HG03135 (cell line): ENCODE results near the gene NXPE1.
"Not testable (repeated sequence)": the region's sequence is repeated elsewhere in the genome, so short reads cannot be mapped to it uniquely, and the experiment has no call there.

Experiments
- ATAC-seq: cut with Tn5 transposase; IDR thresholded peaks from one replicate; pipeline ENCODE4 v1.9.1; 2021; ENCODE audit warnings: mild to moderate bottlenecking, moderate library complexity; ENCODE audit not compliant: unreplicated experiment

Gene NXPE1

DNA sequence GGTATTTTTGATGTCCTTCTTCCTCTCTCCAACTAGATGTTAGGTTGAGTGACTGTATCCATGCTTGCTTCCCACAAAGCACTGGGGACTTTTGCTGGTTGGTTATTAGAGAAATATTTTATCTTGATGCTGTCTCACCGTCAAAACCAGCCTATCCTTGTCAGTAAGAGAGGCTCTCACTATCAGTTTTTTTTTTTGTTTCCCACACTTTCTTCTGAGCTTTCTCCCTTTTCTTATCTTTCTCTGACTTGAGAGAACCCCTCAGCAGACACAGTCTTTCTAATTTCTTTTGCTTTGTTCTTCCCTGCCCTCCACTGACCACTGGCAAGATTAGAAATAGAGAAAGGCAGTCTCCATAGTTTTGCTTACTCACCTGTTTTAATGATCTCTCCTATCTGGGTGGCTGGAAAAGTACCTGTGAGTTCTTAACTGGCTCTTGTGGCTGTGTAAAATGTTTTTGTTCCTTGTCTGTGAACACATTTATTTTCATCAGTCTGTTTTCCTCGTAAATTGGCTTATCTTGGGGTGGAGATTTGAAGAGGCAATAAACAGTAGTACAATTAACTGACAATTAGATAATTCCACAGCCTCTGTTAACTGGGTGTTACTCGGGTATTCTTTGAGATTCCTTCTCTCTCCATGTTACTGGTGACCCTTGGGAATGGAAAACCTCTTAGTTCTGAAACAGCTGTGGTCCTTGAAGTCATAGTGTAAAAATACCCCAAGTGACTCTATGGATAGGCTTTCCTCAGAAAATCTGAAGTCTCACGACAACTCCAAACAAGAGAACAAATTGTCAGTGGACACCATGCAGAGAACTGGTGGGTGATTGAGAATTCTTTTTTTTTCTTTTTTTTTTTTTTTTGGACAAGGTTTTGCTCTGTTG lies at the start of gene NXPE1:
Gene NXPE1 (minus strand): TSS at position 457 of the 886 bp plus-strand sequence. CDS start 8,680 bp downstream, outside the sequence.
- ATAC-seq: no peak

DNA sequence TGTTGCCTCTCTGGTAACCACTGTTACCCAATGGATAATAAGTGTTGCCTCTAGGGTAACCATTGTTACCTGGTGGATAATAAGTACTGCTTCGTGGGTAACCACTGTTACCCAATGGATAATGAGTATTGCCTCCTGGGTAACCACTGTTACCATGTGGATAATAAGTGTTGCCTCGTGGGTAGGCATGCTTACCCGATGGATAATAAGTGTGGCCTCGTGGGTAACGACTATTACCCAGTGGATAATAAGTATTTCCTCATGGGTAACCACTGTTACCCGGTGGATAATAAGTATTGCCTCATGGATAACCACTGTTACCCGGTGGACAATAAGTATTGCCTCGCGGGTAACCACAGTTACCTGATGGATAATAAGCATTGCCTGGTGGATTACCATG lies 49.7 kb upstream of the NXPE1 start:
- ATAC-seq: no peak

DNA sequence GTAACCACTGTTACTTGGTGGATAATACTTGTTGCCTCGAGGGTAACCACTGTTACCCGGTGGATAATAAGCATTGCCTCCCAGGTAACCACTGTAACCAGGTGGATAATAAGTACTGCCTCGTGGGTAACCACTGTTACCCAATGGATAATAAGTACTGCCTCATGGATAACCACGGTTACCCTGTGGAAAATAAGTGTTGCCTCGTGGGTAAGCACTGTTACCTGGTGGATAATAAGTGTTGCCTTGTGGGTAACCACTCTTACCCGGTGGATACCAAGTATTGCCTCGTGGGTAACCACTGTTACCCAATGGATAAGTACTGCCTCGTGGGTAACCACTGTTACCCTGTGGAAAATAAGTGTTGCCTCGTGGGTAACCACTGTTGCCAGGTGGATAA lies 48.9 kb upstream of the NXPE1 start:
- not testable (repeated sequence) for ATAC-seq

DNA sequence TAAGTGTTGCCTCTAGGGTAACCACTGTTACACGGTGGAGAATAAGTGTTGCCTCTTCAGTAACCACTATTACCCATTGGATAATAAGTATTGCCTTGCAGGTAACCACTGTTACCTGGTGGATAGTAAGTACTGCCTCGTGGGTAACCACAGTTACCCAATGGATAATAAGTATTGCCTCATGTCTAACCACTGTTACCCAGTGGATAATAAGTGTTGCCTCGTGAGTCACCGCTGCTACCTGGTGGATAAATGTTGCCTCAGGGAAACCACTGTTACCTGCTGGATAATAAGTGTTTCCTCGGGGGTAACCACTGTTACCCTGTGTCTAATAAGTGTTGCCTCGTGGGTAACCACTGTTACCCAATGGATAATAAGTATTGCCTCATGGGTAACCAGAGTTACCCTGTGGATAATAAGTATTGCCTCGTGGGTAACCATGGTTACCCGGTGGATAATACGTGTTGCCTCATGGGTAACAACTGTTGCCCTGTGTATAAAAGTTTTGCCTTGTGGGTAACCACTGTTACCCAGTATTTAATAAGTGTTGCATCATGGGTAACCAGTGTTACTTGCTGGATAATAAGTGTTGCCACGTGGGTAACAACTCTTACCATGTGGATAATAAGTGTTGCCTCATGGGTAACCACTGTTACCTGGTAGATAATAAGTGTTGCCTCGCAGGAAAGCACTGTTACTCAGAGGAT lies 48.2 kb upstream of the NXPE1 start:
- no peak for ATAC-seq

DNA sequence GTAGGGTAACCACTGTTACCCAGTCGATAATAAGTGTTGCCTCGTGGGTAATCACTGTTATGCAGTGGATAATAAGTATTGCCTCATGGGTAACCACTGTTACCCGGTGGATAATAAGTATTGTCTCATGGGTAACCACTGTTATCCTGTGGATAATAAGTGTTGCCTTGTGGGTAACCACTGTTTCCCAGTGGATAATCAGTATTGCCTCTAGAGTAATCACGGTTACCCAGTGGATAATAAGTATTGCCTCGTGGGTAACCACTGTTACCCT lies 47.1 kb upstream of the NXPE1 start:
- ATAC-seq: not testable (repeated sequence)

DNA sequence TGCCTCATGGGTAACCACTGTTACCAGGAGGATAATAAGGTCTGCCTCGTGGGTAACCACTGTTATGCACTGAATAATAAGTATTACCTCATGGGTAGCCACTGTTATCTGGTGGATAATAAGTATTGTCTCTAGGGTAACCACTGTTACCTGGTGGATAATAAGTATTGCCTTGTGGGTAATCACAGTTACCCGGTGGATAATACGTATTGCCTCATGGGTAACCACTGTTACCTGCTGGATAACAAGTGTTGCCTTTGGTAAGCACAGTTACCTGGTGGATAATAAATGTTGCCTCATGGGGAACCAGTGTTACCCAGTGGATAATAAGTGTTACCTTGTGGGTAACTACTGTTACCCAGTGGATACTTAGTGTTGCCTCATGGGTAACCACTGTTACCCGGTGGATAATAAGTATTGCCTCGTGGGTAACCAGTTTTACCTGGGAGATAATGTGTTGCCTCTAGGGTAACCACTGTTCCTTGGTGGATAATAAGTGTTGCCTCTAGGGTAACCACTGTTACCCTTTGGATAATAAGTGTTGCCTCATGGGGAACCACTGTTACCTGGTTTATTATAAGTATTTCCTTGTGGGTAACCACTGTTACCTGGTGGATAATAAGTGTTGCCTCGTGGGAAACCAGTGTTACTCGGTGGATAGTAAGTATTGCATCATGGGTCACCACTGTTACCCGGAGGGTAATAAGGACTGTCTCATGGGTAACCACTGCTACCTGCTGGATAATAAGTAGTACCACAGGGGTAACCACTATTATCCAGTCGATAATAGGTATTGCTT lies 46.5 kb upstream of the NXPE1 start:
- no peak for ATAC-seq

DNA sequence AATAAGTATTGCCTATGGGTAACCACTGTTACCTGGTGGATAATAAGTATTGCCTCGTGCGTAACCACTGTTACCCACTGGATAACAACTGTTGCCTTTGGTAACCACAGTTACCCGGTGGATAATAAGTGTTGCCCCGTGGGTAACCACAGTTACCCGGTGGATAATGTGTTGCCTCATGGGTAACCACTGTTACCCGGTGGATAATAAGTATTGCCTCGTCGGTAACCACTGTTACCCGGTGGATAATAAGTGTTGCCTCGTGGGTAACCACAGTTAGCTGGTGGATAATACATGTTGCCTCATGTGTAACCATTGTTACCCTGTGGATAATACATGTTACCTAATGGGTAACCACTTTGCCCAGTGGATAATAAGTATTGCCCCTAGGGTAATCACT lies 45.7 kb upstream of the NXPE1 start:
- no peak for ATAC-seq

DNA sequence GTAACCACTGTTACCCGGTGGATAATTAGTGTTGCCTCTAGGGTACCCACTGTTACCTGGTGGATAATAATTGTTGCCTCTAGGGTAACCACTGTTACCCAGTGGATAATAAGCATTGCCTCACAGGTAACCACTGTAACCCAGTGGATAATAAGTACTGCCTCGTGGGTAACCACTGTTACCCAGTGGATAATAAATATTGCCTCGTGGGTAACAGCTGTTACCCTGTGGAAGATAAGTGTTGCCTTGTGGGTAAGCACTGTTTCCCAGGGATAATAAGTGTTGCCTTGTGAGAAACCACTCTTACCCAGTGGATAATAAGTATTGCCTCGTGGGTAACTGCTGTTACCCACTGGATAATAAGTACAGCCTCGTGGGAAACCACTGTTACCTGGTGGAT lies 45.2 kb upstream of the NXPE1 start:
- ATAC-seq: no peak

DNA sequence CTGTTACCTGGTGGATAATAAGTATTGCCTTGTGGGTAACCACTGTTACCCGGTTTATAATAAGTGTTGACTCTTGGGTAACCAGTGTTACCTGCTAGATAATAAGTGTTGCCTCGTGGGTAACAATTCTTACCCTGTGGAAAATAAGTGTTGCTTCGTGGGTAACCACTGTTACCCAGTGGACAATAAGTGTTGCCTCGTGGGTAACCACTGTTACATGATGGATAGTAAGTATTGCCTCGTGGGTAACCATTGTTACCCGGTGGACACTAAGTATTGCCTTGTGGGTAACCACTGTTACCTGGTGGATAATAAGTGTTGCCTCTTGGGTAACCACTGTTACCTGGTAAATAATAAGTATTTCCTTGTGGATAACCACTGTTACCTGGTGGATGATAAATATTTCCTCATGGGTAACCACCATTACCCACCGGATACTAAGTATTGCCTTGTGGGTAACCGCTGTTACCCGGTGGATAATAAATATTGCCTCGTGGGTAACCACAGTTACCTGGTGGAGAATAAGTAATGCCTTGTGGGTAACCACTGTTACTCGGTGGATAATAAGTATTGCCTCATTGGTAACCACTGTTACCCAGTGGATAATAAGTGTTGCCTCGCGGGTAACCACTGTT lies 44.6 kb upstream of the NXPE1 start:
- ATAC-seq: no peak

DNA sequence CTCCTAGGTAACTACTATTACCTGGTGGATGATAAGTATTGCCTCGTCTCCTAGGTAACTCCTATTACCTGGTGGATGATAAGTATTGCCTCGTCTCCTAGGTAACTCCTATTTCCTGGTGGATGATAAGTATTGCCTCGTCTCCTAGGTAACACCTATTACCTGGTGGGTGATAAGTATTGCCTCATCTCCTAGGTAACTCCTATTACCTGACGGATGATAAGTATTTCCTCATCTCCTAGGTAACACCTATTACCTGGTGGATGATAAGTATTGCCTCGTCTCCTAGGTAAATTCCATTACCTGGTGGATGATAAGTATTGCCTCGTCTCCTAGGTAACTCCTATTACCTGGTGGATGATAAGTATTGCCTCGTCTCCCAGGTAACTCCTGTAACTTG lies 43.5 kb upstream of the NXPE1 start:
- ATAC-seq: not testable (repeated sequence)

DNA sequence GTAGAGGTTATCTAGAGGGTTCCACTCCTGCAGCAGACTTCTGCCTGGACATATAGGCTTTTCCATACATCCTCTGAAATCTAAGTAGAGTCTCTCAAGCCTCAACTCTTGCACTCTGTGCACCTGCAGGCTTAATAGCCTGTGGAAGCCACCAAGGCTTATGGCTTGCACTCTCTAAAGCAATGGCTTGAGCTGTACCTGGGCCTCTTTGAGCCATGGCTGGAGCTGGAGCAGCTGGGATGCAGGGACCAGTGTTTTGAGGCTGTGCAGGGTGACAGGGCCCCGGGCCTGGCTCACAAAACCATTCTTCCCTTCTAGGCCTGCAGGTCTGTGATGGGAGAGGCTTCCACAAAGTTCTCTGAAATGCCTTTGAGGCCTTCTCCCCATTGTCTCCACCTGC lies 38.8 kb upstream of the NXPE1 start:
- no peak for ATAC-seq

DNA sequence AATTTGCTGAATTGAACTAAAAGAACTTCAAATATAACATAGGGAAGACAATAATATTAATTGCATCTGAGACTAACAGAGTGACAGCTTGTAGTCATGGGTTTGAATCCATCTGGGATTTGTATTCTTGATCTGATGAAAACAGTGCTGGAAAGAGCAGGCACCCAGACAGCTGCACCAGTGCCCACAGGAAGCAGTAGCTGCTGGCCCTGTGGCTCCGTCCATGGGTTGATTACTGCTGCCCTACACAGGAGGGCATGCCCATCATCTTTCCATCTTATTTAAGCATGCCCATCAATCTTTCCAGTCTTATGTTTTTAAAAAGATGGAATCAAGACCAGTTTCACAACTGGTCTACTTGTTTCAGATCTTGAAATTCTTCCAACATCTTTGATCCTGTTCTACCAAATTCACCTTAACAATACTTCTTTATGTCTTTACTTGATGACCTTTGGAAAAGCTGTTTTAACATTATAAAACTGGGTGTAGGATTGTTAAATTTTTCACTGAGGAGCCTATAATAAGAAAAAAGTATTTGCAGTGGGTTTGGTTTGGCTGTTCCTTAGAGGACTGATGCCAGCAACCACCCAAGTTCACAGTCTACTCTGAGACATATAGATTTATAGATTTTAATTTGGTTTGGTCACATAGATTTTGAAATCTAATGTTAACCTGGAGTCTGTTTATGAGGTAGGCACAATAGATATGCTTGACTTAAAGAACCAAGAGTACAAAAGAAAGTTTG lies 36.7 kb upstream of the NXPE1 start:
- no peak for ATAC-seq

DNA sequence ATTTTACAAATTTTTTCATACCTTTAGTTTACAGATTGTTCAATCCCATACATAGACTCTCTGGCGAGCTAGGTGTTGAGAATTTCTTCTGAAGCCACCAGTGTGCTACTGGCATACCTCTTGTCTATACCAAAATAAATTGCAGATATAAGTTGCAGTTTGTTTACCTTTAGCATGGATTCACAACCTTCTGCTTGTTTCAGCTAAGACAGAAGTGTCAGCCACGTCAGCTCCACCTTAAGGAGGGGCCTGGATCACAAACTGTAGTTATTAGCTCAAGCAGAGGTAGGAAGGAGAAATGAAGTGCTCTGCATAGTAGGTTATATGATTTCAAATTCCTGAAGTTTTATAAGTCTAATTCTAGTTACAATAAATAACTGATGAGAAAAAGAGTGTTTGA lies 35.9 kb upstream of the NXPE1 start, which contains the start of gene NXPE4:
Gene NXPE4 (minus strand): TSS at position 216 of the 400 bp plus-strand sequence. CDS start 1,027 bp downstream, outside the sequence.
- ATAC-seq: no peak

DNA sequence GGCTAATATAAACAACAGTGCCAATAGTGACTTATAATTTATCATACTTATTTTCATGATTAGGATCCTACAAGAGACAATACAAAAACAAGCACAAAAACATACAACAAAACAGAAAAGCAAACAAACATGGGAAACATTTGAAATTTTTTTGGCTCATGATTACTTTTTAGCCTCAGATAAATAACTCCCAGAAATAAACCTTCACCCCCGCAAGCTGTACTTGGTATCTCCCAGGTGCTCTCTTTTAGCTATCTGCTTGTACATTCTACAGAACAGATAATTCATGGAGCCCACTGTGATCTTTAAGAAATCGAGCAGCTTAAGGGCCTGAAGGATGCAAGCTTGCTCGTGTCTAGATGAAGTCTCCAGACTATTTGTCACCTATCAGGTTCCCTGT lies 35.0 kb upstream of the NXPE1 start:
- no peak for ATAC-seq

DNA sequence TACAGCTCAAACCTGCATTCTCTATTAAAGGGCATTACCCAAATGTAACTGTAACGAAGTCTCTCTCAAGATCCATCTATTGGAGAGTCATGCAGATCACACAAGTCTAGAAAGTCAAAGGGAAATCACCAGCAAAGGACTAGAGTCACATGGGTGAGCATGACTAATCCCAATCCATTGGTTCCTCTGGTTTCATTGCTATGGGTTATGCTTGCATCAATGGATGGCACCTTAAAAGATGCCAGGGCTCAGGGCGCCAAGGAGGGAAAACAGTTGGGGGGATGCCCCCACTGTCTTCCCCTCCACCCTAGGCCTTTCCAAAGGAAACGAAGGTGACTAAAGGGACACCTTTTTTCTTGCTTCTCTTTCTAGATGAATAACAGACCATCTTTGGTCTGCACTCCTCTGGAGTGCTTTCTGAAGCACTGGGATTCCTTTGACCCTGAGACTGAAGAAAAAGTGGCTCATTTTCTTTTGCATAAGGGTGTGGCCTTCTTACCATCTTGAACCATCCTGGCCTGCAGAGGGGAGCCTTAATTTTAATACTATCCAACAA lies 27.8 kb upstream of the NXPE1 start:
- ATAC-seq: no peak

DNA sequence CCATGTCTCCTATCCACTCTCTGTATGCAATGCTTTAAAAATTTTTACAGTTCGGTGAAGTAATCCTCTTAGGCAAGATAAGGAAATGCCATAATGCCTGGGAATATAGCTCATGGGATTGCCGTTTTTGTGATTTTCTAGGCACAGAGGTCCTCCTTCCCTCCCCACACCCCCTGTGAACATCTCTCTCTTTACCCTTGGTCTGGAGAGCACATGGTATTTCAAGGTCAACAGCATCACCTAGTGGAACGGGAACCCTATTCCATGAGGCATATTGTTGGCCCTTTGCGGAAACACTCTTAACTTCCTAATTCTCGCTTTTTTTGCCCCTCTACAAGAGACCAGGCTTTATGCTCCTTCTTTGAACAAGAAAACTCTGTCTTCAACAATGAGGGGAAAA lies 27.1 kb upstream of the NXPE1 start:
- no peak for ATAC-seq

DNA sequence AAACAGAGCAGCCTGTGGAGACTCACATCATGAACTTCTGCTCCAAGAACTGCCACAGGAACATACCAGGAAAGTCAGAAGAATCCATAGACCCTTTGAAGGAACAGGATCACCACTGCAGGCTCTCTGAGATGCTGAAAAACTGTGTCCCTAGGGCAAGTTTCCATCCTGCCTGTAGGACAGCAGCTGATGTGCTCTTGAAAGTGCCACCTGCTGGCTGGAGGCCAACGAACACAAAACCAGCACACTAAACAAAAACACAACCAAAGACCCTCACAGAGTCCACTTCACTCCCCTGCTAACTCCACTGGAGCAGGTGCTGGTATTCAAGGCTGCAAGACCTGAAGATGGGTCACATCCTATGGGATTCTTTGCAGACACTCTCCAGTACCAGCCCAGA lies 12.0 kb upstream of the NXPE1 start:
- no peak for ATAC-seq

DNA sequence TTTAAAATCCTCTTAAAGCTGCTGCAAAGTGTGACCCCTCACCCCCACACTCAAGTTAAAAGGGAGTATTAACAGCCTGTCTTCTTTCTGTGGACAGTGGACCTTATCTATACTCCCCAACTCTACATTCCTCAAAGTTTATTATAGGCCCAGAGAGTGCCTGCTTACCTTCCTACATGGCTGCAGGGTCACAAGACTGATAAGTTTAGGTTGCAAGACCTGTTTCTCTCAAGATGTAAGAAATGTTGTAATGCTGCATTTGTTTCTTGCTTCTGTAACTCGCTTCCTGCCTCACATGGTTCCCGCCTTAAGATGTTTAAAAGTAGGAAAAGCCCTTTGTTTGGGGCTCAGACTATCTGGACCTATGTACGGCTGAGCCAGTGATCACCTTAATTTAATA lies 10.1 kb upstream of the NXPE1 start:
- no peak for ATAC-seq

DNA sequence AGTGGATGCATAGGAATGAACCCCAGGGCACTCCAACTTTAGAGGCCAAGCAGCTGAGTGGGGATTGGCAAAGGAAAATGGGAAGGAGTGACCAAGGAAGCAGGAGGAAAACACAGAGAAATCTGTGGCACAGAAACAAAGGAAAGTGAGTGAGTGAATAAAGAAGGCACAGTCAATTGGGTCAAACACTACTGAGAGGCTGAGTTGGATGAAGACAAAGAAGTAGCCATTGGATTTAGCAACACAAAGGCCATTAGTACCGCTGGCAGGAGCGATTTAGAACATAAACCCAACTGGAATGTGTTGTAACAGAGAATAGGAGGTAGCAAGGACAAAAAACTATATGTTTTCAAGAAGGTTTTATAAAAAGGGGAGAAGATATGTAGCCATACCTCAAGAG lies 6.6 kb upstream of the NXPE1 start:
- ATAC-seq: no peak

DNA sequence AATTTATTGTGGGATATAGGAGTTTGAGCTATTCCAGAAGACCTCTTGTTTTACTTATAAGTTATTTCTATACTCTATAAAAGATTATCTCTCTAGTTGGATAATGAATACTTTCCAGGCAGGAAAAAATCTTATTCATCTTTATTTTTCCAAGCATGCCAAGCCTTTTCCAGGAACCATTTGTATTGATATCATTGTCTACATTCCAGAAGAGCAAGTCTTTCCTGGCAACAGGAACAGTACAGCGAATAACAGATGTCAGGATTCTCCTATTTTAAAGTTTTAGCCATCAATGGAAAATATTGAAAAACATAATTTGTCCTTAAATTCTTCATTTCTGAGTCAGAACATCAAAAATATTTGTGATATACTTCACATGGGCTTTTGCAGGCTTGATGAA lies 5.2 kb upstream of the NXPE1 start:
- no peak for ATAC-seq
